Dendritic cell treated with granulocyte-macrophage colony-stimulating factor and Interleukin-4, amounts not matched to agents 40 ng/mL and 50 ng/mL, for 4 days (primary cell): Measurements from ENCODE around the gene NEK10.

ENCODE experiments used
- H3K27ac Mint-ChIP-seq: one replicate; pipeline ENCODE4 v1.8.0; 2022; ENCODE audit warnings: mild to moderate bottlenecking, mixed read lengths
- H3K27me3 Mint-ChIP-seq: one replicate; pipeline ENCODE4 v1.8.0; 2022; ENCODE audit warnings: mild to moderate bottlenecking, mixed read lengths
- H3K36me3 Mint-ChIP-seq: one replicate; pipeline ENCODE4 v1.8.0; 2022; ENCODE audit warnings: low read depth, mixed read lengths
- H3K4me1 Mint-ChIP-seq: one replicate; pipeline ENCODE4 v1.8.0; 2022; ENCODE audit warnings: low read depth, mixed read lengths
- H3K4me3 Mint-ChIP-seq: one replicate; pipeline ENCODE4 v1.8.0; 2022; ENCODE audit warnings: mild to moderate bottlenecking, moderate library complexity, mixed read lengths
- H3K9me3 Mint-ChIP-seq: one replicate; pipeline ENCODE4 v1.8.0; 2022; ENCODE audit warnings: mixed read lengths
- intact Hi-C: fragments of 100-400 bp; cut with micrococcal nuclease; formaldehyde crosslinking; loops from one replicate; pipeline ENCODE4 v1.15.0; 2022

Gene NEK10

DNA sequence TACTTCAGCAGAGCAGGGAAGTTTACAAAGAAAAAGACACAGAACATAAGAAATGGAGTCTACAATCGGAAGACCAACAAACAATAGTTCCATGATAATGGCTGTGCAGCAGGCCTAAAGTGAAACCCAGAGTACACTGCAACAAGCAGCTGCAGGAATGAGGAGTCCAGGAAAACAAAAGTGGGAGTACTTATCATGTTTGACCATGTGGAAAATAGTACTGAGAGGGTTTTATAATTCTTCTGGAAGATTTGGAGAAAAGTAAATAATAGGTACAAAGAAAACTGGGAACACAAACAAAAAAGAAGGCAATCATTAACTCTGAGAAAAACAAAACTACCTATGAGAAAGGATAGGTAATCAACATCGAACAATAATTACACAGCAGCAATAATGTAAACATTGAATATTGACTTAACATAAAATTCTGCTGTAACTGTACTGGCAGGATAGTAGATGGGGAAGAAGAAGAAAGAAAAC is 87.5 kb downstream of the NEK10 start:
- H3K27ac Mint-ChIP-seq = no peak overlapping the region
- H3K9me3 Mint-ChIP-seq = no peaks in the 10 kb centered on the region
- no peak overlapping the region for H3K4me3 Mint-ChIP-seq
- no peaks in the 10 kb centered on the region for H3K36me3 Mint-ChIP-seq
- H3K4me1 Mint-ChIP-seq = no peaks in the 10 kb centered on the region
- H3K27me3 Mint-ChIP-seq = no peaks in the 10 kb centered on the region
- intact Hi-C loops = no loop called here

DNA sequence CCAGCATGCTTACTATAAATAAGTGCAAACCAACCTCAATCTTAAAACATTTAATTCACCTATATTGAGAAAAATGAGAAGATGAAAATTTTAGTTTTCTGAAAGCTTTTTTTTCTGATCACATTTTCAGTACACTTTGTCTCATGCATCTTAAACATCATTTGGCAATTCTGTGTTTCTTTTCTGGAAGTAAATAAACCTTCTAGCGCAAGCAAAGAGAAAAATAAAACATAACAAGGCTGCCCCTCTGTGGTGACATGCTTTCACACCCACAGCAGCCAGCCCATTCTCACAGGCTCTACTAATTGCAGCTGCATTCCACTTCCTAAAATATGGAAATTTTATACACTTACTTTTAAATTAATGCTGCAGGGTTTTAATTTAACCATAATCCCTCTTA is 90.1 kb downstream of the NEK10 start:
- intact Hi-C loops = no loop called here
- Mint-ChIP-seq H3K4me1 (no peaks in the 10 kb centered on the region), H3K27ac (no peak overlapping the region), H3K36me3 (no peaks in the 10 kb centered on the region), H3K9me3 (no peaks in the 10 kb centered on the region), H3K4me3 (no peak overlapping the region), H3K27me3 (no peaks in the 10 kb centered on the region)

GRCh38 chr3:27278383-27279055 is 90.7 kb downstream of the NEK10 start:
- Mint-ChIP-seq H3K27ac (no peak overlapping the region), H3K9me3 (no peaks in the 10 kb centered on the region), H3K4me3 (no peak overlapping the region), H3K36me3 (no peaks in the 10 kb centered on the region), H3K27me3 (no peaks in the 10 kb centered on the region), H3K4me1 (no peaks in the 10 kb centered on the region)
- intact Hi-C loops = no loop called here

DNA sequence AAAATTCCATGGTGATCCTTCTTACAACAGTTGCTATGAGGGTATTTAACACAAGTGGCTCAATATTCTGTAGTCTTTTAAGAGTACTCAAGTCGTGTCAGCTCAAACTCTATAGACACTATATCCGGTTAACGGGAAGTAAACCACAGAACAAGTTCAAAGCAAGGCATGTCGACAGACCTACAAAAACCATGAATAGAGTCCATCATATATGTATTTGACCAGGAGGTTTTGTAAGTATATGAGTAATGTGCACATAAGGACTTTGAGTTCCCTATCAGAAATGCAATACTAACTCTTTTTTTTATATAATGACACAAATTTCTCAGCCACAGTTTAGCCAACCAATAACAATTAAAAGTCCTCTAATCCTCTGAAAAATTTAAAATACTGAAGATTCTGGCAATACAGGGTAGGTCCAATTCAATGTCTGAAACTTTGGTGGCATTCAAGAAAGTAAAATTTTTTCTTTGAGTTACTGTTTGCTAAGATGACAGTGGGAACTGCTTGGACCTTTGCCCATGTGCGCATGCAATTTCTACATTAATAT is 93.7 kb downstream of the NEK10 start:
- Mint-ChIP-seq H3K4me1 (no peaks in the 10 kb centered on the region), H3K36me3 (no peaks in the 10 kb centered on the region), H3K9me3 (no peaks in the 10 kb centered on the region), H3K27ac (no peak overlapping the region), H3K27me3 (no peaks in the 10 kb centered on the region), H3K4me3 (no peak overlapping the region)
- intact Hi-C loops = no loop called here

GRCh38 chr3:27271890-27272289 is 97.3 kb downstream of the NEK10 start:
- Mint-ChIP-seq H3K27ac (no peak overlapping the region), H3K9me3 (peaks cover 20% of the 10 kb centered on the region), H3K4me1 (no peaks in the 10 kb centered on the region), H3K27me3 (no peaks in the 10 kb centered on the region), H3K36me3 (no peaks in the 10 kb centered on the region), H3K4me3 (no peak overlapping the region)
- intact Hi-C loops = no loop called here

- H3K27me3 Mint-ChIP-seq = no peaks in the 10 kb centered on the region
- H3K4me1 Mint-ChIP-seq = no peaks in the 10 kb centered on the region
- H3K9me3 Mint-ChIP-seq = no peaks in the 10 kb centered on the region
- H3K27ac Mint-ChIP-seq = no peak overlapping the region
- intact Hi-C loops = no loop called here
- H3K4me3 Mint-ChIP-seq = no peak overlapping the region
- H3K36me3 Mint-ChIP-seq = no peaks in the 10 kb centered on the region
Observed at GRCh38 chr3:27254896-27255295, 114.3 kb downstream of the NEK10 start.

DNA sequence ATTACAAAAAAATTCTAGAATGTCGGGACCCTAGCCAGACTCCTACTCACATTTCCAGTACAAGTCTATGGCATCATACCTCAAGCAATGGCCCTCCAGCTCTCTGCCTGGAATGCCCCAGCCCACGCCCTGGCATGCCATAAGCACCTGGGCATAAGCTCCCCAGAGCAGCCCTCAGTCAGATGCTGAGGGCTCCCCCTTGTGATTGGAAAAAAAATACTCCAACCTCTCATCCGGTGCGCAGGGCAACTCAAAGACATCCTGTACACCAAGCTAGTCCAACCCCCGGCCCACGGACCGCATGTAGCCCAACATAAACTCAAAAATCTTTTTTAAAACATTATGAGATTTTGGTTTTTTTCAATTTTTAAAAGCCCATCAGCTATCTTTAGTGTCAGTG is 115.4 kb downstream of the NEK10 start:
- H3K27me3 Mint-ChIP-seq = no peaks in the 10 kb centered on the region
- intact Hi-C loops = no loop called here
- no peaks in the 10 kb centered on the region for H3K36me3 Mint-ChIP-seq
- no peaks in the 10 kb centered on the region for H3K9me3 Mint-ChIP-seq
- H3K27ac Mint-ChIP-seq = no peak overlapping the region
- H3K4me3 Mint-ChIP-seq = no peak overlapping the region
- no peaks in the 10 kb centered on the region for H3K4me1 Mint-ChIP-seq

DNA sequence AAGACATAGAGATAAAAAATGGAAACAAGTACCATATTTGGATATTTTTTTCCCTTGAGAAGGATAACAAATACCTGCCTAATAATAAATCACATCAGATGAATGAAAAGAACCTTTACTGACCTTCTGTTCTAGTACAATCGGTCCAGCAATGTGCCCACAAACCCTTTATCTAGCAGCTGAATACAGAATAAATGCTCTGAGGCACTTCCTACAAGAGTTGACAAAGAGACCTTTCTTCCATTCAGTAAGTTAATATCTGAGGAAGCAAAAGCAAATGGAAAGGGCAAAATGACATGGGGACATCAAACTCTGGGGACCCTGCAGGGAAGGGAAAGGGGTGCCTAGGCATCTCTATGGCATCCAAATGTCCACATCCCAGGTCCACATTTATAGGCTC is 115.8 kb downstream of the NEK10 start:
- intact Hi-C loops = no loop called here
- H3K4me1 Mint-ChIP-seq = no peaks in the 10 kb centered on the region
- H3K27ac Mint-ChIP-seq = no peak overlapping the region
- no peaks in the 10 kb centered on the region for H3K9me3 Mint-ChIP-seq
- no peaks in the 10 kb centered on the region for H3K27me3 Mint-ChIP-seq
- no peak overlapping the region for H3K4me3 Mint-ChIP-seq
- H3K36me3 Mint-ChIP-seq = no peaks in the 10 kb centered on the region

- H3K27ac Mint-ChIP-seq = no peak overlapping the region
- no peaks in the 10 kb centered on the region for H3K27me3 Mint-ChIP-seq
- H3K4me1 Mint-ChIP-seq = no peaks in the 10 kb centered on the region
- H3K9me3 Mint-ChIP-seq = no peaks in the 10 kb centered on the region
- intact Hi-C loops = no loop called here
- no peaks in the 10 kb centered on the region for H3K36me3 Mint-ChIP-seq
- no peak overlapping the region for H3K4me3 Mint-ChIP-seq
Observed at GRCh38 chr3:27252646-27253045, 116.5 kb downstream of the NEK10 start.

DNA sequence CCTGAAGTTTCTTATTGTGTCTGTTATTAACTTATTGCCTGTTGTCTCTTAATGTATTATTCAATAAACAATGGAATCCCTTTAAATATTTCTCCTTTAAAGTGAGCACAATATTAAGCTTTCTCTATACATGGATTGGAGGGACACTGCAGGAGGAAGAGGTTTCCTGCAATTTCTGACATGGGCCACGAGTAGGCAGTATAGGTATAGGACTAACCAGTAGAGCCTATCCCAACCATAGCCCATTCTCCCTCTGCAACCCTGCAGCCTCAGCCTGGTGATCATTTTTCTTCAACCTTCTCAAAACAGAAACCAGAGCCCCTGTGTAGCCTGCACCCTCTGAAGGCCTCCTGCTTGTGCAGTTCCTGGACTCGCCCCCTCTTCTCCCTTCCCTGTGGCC is 124.8 kb downstream of the NEK10 start:
- H3K27ac Mint-ChIP-seq = no peak overlapping the region
- no peaks in the 10 kb centered on the region for H3K4me1 Mint-ChIP-seq
- H3K9me3 Mint-ChIP-seq = no peaks in the 10 kb centered on the region
- H3K36me3 Mint-ChIP-seq = no peaks in the 10 kb centered on the region
- no peak overlapping the region for H3K4me3 Mint-ChIP-seq
- intact Hi-C loops = no loop called here
- no peaks in the 10 kb centered on the region for H3K27me3 Mint-ChIP-seq

DNA sequence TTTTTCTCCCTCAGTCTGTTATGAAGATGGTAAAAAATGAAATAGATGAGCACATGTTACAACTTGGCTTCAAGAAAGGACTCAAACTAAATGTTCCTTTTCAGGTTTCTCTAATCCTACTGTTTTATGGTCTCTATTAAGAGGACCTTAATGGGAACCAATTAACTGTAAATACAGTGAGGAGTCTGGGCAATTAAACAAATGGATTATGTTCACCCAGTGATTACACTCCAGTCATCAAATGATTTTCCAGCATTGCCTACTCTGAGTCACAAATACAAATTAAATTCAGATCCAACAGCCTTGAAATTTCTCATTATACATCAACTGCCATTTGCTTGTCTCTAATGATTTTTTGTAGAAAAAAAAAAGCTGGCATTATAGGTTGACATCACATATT is 129.2 kb downstream of the NEK10 start:
- no peaks in the 10 kb centered on the region for H3K4me1 Mint-ChIP-seq
- H3K9me3 Mint-ChIP-seq = peaks cover 33% of the 10 kb centered on the region
- no peak overlapping the region for H3K27ac Mint-ChIP-seq
- H3K27me3 Mint-ChIP-seq = no peaks in the 10 kb centered on the region
- no peaks in the 10 kb centered on the region for H3K36me3 Mint-ChIP-seq
- intact Hi-C loops = no loop called here
- no peak overlapping the region for H3K4me3 Mint-ChIP-seq

- H3K36me3 Mint-ChIP-seq = no peaks in the 10 kb centered on the region
- no peaks in the 10 kb centered on the region for H3K4me1 Mint-ChIP-seq
- no peaks in the 10 kb centered on the region for H3K27me3 Mint-ChIP-seq
- no peak overlapping the region for H3K4me3 Mint-ChIP-seq
- H3K9me3 Mint-ChIP-seq = peaks cover 39% of the 10 kb centered on the region
- H3K27ac Mint-ChIP-seq = no peak overlapping the region
- intact Hi-C loops = no loop called here
Observed at GRCh38 chr3:27228805-27229204, 140.4 kb downstream of the NEK10 start.

DNA sequence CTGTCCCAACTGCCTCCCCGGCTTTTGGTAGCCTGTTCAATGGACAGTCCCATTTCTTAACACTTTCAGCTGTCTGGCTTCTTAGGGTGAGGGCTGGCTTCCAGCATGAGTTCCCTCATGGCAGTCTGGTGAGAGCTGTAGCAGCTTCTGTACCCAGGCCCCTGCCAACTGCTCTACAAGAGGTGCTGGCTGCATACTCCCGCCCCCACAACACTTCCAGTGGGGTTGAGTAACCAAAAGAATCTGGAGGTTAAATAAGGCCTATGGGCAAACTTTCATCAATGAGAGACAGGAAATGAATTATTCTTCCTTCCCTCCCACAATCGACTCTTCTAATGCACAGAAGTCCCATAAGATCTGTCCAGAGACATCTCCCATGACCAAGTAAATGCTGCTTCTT is 145.0 kb downstream of the NEK10 start:
- Mint-ChIP-seq H3K4me1 (no peaks in the 10 kb centered on the region), H3K27me3 (no peaks in the 10 kb centered on the region), H3K36me3 (no peaks in the 10 kb centered on the region), H3K9me3 (peaks cover 9% of the 10 kb centered on the region), H3K27ac (no peak overlapping the region), H3K4me3 (no peak overlapping the region)
- intact Hi-C loops = no loop called here

DNA sequence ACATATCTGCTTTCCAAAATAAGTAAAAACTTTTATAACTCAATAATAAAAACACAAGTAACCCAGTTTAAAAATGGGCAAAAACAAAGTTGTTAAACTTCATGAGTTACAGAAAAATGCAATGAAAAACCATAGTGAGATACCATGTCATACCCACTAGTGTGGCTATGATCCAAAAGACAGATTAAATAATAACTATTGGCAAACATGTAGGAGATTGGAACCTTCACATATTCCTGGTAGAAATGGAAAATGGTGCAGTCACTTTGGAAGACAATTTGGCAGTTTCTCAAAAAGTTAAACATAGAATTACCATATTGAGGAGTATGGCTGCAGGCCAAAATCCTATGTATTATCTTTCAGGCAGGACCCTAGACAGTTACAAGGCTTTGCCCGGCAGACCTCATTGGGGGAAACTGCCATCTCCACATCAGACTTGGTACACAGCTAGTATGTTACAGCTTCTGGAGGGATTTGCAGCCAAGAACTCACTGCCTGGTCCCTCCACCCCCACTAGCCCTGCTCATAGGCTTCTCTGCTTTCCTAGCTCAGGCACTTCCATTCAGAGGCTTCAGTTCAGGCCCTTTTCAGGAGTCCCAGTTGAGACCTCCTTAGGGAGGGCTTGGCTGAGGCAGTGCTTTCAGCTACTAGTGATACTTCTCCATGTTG is 147.8 kb downstream of the NEK10 start:
- H3K9me3 Mint-ChIP-seq = peaks cover 9% of the 10 kb centered on the region
- H3K4me1 Mint-ChIP-seq = no peaks in the 10 kb centered on the region
- no peak overlapping the region for H3K4me3 Mint-ChIP-seq
- no peak overlapping the region for H3K27ac Mint-ChIP-seq
- H3K27me3 Mint-ChIP-seq = no peaks in the 10 kb centered on the region
- no peaks in the 10 kb centered on the region for H3K36me3 Mint-ChIP-seq
- intact Hi-C loops = no loop called here

- H3K27ac Mint-ChIP-seq = no peak overlapping the region
- intact Hi-C loops = no loop called here
Observed at GRCh38 chr3:27220166-27220565, 149.0 kb downstream of the NEK10 start.

More at GRCh38 chr3:27220166-27220565, 149.0 kb downstream of the NEK10 start:
- H3K4me1 Mint-ChIP-seq = no peaks in the 10 kb centered on the region
- H3K4me3 Mint-ChIP-seq = no peak overlapping the region
- H3K27me3 Mint-ChIP-seq = no peaks in the 10 kb centered on the region
- no peaks in the 10 kb centered on the region for H3K36me3 Mint-ChIP-seq
- peaks cover 9% of the 10 kb centered on the region for H3K9me3 Mint-ChIP-seq
